Measurements from ENCODE around the gene ILK. TPM values are rescaled to one million over a fixed set of nuclear protein-coding genes. Genes with fewer than 3 reads are reported as not detected.
A peak's percentile ranks its signal among the peaks of the same experiment; 100 is the strongest.

Gene ILK
- total RNA-seq, 1 donor from 2014 or later: 183 TPM

GRCh38 chr11:6568191-6568918 is 35.2 kb upstream of the ILK start:
- no peaks in the 10 kb centered on the region for H3K4me1 Mint-ChIP-seq (ENCODE audit: unreplicated experiment)
- TF ChIP-seq CTCF (IDR thresholded peaks at IDR 0.05; ENCODE audit: unreplicated experiment): no peak
- H3K27ac Mint-ChIP-seq (ENCODE audit: unreplicated experiment): no peak overlapping the region
- H3K9me3 Mint-ChIP-seq (ENCODE audit: unreplicated experiment): no peaks in the 10 kb centered on the region
- H3K36me3 Mint-ChIP-seq (ENCODE audit: low read depth, unreplicated experiment): peaks cover 13% of the 10 kb centered on the region
- peaks cover 11% of the 10 kb centered on the region for H3K27me3 Mint-ChIP-seq (ENCODE audit: unreplicated experiment)
- no peak for DNase-seq (ENCODE audit: low spot score)
- no peak overlapping the region for H3K4me3 Mint-ChIP-seq (ENCODE audit: unreplicated experiment)

GRCh38 chr11:6569706-6570105 is 33.9 kb upstream of the ILK start:
- H3K4me1 Mint-ChIP-seq (ENCODE audit: unreplicated experiment): no peaks in the 10 kb centered on the region
- DNase-seq (ENCODE audit: low spot score): no peak
- TF ChIP-seq CTCF (IDR thresholded peaks at IDR 0.05; ENCODE audit: unreplicated experiment): no peak
- no peak overlapping the region for H3K4me3 Mint-ChIP-seq (ENCODE audit: unreplicated experiment)
- peaks cover 13% of the 10 kb centered on the region for H3K36me3 Mint-ChIP-seq (ENCODE audit: low read depth, unreplicated experiment)
- H3K27ac Mint-ChIP-seq (ENCODE audit: unreplicated experiment): no peak overlapping the region
- H3K9me3 Mint-ChIP-seq (ENCODE audit: unreplicated experiment): no peaks in the 10 kb centered on the region
- H3K27me3 Mint-ChIP-seq (ENCODE audit: unreplicated experiment): peaks cover 11% of the 10 kb centered on the region

- Mint-ChIP-seq H3K4me1 (ENCODE audit: unreplicated experiment) (peaks cover 5% of the 10 kb centered on the region), H3K27me3 (ENCODE audit: unreplicated experiment) (peaks cover 9% of the 10 kb centered on the region)
- DNase-seq (ENCODE audit: low spot score): no peak
Measured at GRCh38 chr11:6570691-6571427, 32.7 kb upstream of the ILK start.

GRCh38 chr11:6571434-6572008 is 32.1 kb upstream of the ILK start:
- peaks cover 6% of the 10 kb centered on the region for H3K27me3 Mint-ChIP-seq (ENCODE audit: unreplicated experiment)
- H3K4me3 Mint-ChIP-seq (ENCODE audit: unreplicated experiment): peak overlapping the region; percentile 47
- DNase-seq (ENCODE audit: low spot score): no peak
- no peak for TF ChIP-seq CTCF (IDR thresholded peaks at IDR 0.05; ENCODE audit: unreplicated experiment)
- no peak overlapping the region for H3K27ac Mint-ChIP-seq (ENCODE audit: unreplicated experiment)
- H3K36me3 Mint-ChIP-seq (ENCODE audit: low read depth, unreplicated experiment): peaks cover 6% of the 10 kb centered on the region
- H3K4me1 Mint-ChIP-seq (ENCODE audit: unreplicated experiment): peaks cover 7% of the 10 kb centered on the region
- no peaks in the 10 kb centered on the region for H3K9me3 Mint-ChIP-seq (ENCODE audit: unreplicated experiment)

More at GRCh38 chr11:6570691-6571427, 32.7 kb upstream of the ILK start:
- Mint-ChIP-seq H3K4me3 (ENCODE audit: unreplicated experiment) (no peak overlapping the region), H3K9me3 (ENCODE audit: unreplicated experiment) (no peaks in the 10 kb centered on the region), H3K36me3 (ENCODE audit: low read depth, unreplicated experiment) (peaks cover 9% of the 10 kb centered on the region), H3K27ac (ENCODE audit: unreplicated experiment) (no peak overlapping the region)
- no peak for TF ChIP-seq CTCF (IDR thresholded peaks at IDR 0.05; ENCODE audit: unreplicated experiment)

Measured in endothelial cell (in vitro differentiated cells).